Measurements from ENCODE around the gene PHLPP1. TPM values are rescaled to one million over a fixed set of nuclear protein-coding genes. Genes with fewer than 3 reads are reported as not detected.

Gene PHLPP1
- total RNA-seq, 1 experiment from 2014 or later, result 14.7 TPM

- Histone ChIP-seq H3K4me1 (ENCODE audit: control insufficient read depth in 1 of 2, insufficient read depth in 2 of 2, low read length in 2 of 2) (peaks cover 8 to 9% of the 10 kb centered on the region in 2 experiments), H3K79me2 (ENCODE audit: insufficient read depth, low read length) (no peaks in the 10 kb centered on the region), H2AFZ (ENCODE audit: low read depth, low read length, poor library complexity, severe bottlenecking) (no peak overlapping the region), H3K27me3 (ENCODE audit: insufficient read depth, low read length) (no peaks in the 10 kb centered on the region), H4K20me1 (ENCODE audit: insufficient read depth) (no peaks in the 10 kb centered on the region), H3K36me3 (ENCODE audit: control insufficient read depth in 1 of 2, insufficient read depth in 2 of 2, low read length in 2 of 2) (no peaks in the 10 kb centered on the region), H3K9me3 (ENCODE audit: control insufficient read depth in 1 of 2, insufficient read depth in 1 of 2, low read depth in 1 of 2, low read length in 2 of 2) (no peaks in the 10 kb centered on the region), H3K9me2 (ENCODE audit: insufficient read depth) (no peaks in the 10 kb centered on the region), H3K9ac (ENCODE audit: low read length) (no peak overlapping the region), H3K4me3 (replicated peaks in 1 of 2; ENCODE audit: low read depth in 1 of 2, low read length in 2 of 2) (no peak overlapping the region), H3K4me2 (ENCODE audit: low read length) (no peak overlapping the region), H3K27ac (ENCODE audit: low read depth, low read length) (no peak overlapping the region)
- no peak for ATAC-seq
- no peak for DNase-seq (ENCODE audit: low read depth, low spot score)
- ChIA-PET RAD21 (ENCODE audit: low non-redundant PET in 1 of 2, low total read pairs in 2 of 2, uncharacterized antibody in 2 of 2, unreplicated experiment in 2 of 2) (no interaction called here), POLR2A (no interaction called here), CTCF (interaction anchor here (1.2 kb wide), 1 partner anchor 9 kb away, joined by 3 read pairs; no protein-coding TSS in a partner anchor)
- BruUV-seq (replicated peaks), result no TSS peak
- intact Hi-C loops (cut with micrococcal nuclease), result no loop called here
- TF ChIP-seq CTCF (IDR thresholded peaks at IDR 0.05 in 2 of 3, conservative IDR thresholded peaks at IDR 0.05 in 1 of 3; ENCODE audit: borderline replicate concordance in 1 of 3, insufficient read depth in 1 of 3, low read depth in 2 of 3, low read length in 2 of 3) (no peak), EZH2phosphoT487 (IDR thresholded peaks at IDR 0.05; ENCODE audit: borderline replicate concordance) (no peak), YY1 (IDR thresholded peaks at IDR 0.05; ENCODE audit: extremely low read depth, insufficient replicate concordance, low read depth, low read length) (no peak), REST (IDR thresholded peaks at IDR 0.05; ENCODE audit: low read depth) (no peak)
Measured at GRCh38 chr18:62902776-62903175, 187.4 kb downstream of the PHLPP1 start.

Data from HCT116 (cell line).